MM.1S (cell line): Measurements from ENCODE around the gene EME2.

Source experiments
- DNase-seq: peaks from one replicate; pipeline ENCODE4 v3.0.0-alpha.2; 2015
- H2AFZ ChIP-seq: fragments of 300-600 bp; sonication (generic); 2 replicates; pipeline ENCODE4 v1.6.0; 2016; ENCODE audit warnings: antibody characterized with exemption, low read length
- H3F3A ChIP-seq: fragments of 300-600 bp; sonication (generic); 2 replicates; pipeline ENCODE4 v1.6.1; 2016; ENCODE audit warnings: mild to moderate bottlenecking, antibody characterized with exemption, low read length, moderate library complexity, mixed read lengths; ENCODE audit not compliant: insufficient read depth
- H3K27ac ChIP-seq: fragments of 300-600 bp; sonication (generic); 2 replicates; pipeline ENCODE4 v1.5.1; 2016; ENCODE audit warnings: mild to moderate bottlenecking, low read length
- H3K27me3 ChIP-seq: fragments of 300-600 bp; sonication (generic); replicated peaks from 2 replicates; pipeline ENCODE4 v1.6.0; 2016; ENCODE audit warnings: low read length; ENCODE audit not compliant: insufficient read depth
- H3K36me3 ChIP-seq: fragments of 300-600 bp; sonication (generic); replicated peaks from 2 replicates; pipeline ENCODE4 v1.6.1; 2016; ENCODE audit warnings: mild to moderate bottlenecking, low read length, mixed read lengths; ENCODE audit not compliant: insufficient read depth
- H3K4me1 ChIP-seq: fragments of 300-600 bp; sonication (generic); 2 replicates; pipeline ENCODE4 v1.6.1; 2016; ENCODE audit warnings: low read length, mixed read lengths
- H3K4me2 ChIP-seq: fragments of 300-600 bp; sonication (generic); 2 replicates; pipeline ENCODE4 v1.6.0; 2016; ENCODE audit warnings: low read depth, low read length
- H3K4me3 ChIP-seq: fragments of 300-600 bp; sonication (generic); 2 replicates; pipeline ENCODE4 v1.5.1; 2016; ENCODE audit warnings: low read length, mixed read lengths
- H3K79me2 ChIP-seq: fragments of 300-600 bp; sonication (generic); 2 replicates; pipeline ENCODE4 v1.6.1; 2016; ENCODE audit warnings: mixed run types, low read length, mixed read lengths
- H3K9ac ChIP-seq: fragments of 300-600 bp; sonication (generic); 2 replicates; pipeline ENCODE4 v1.6.1; 2016; ENCODE audit warnings: low read length, mixed read lengths
- H3K9me2 ChIP-seq: fragments of 300-600 bp; sonication (generic); replicated peaks from 2 replicates; pipeline ENCODE4 v1.6.1; 2016; ENCODE audit warnings: mild to moderate bottlenecking, low read length, mixed read lengths; ENCODE audit not compliant: insufficient read depth
- H3K9me3 ChIP-seq: fragments of 300-600 bp; sonication (generic); replicated peaks from 2 replicates; pipeline ENCODE4 v1.6.1; 2016; ENCODE audit warnings: mild to moderate bottlenecking, low read length, mixed read lengths; ENCODE audit not compliant: insufficient read depth
- H4K20me1 ChIP-seq: fragments of 300-600 bp; sonication (generic); 2 replicates; pipeline ENCODE4 v1.6.1; 2016; ENCODE audit warnings: mild to moderate bottlenecking, low read length, moderate library complexity, mixed read lengths; ENCODE audit not compliant: insufficient read depth
- EZH2 ChIP-seq: fragments of 300-600 bp; sonication (generic); optimal IDR thresholded peaks from 2 replicates; pipeline ENCODE3; 2017; ENCODE audit warnings: low read depth, mild to moderate bottlenecking, antibody characterized with exemption, low read length, mixed read lengths
- EZH2phosphoT487 ChIP-seq: fragments of 300-600 bp; sonication (generic); IDR thresholded peaks from 2 replicates; pipeline ENCODE4 v1.6.1; 2018; ENCODE audit warnings: antibody characterized with exemption, low read length
- TF ChIP-seq, protein P1 (sequence below): fragments of 300-600 bp; sonication (generic); IDR thresholded peaks from 2 replicates; pipeline ENCODE4 v1.5.1; 2016; ENCODE audit warnings: antibody characterized with exemption, low read length, mixed read lengths

EME2 gene

DNA sequence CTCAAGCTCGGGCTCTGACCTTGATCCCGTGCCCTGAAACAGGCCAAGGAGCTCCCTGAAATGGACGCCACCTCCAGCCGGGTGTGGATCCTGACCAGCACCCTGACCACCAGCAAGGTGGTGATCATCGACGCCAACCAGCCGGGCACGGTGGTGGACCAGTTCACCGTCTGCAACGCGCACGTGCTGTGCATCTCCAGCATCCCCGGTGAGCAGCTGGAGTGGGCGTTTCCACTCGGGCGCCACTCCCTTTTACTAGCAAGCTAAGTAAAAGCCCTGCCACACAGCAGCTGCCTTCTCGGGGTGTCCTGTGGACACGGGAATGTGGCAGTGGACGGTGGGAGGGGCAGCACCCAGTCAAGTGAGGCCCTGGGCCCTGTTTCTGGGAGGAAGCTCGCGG, 7.6 kb upstream of the EME2 start:
- H3F3A ChIP-seq: no peaks in the 10 kb centered on the region
- TF ChIP-seq EZH2phosphoT487 (no peak), EZH2 (no peak)
- H3K36me3 ChIP-seq: no peaks in the 10 kb centered on the region
- H3K4me3 ChIP-seq: no peak overlapping the region
- no peak overlapping the region for H3K4me2 ChIP-seq
- no peak overlapping the region for H2AFZ ChIP-seq
- no peak overlapping the region for H3K27ac ChIP-seq
- H3K4me1 ChIP-seq: no peaks in the 10 kb centered on the region
- no peaks in the 10 kb centered on the region for H3K9me3 ChIP-seq
- H3K9me2 ChIP-seq: no peaks in the 10 kb centered on the region
- H3K27me3 ChIP-seq: no peaks in the 10 kb centered on the region
- H3K79me2 ChIP-seq: no peaks in the 10 kb centered on the region
- H3K9ac ChIP-seq: no peak overlapping the region
- no peak for DNase-seq
- H4K20me1 ChIP-seq: no peaks in the 10 kb centered on the region

DNA sequence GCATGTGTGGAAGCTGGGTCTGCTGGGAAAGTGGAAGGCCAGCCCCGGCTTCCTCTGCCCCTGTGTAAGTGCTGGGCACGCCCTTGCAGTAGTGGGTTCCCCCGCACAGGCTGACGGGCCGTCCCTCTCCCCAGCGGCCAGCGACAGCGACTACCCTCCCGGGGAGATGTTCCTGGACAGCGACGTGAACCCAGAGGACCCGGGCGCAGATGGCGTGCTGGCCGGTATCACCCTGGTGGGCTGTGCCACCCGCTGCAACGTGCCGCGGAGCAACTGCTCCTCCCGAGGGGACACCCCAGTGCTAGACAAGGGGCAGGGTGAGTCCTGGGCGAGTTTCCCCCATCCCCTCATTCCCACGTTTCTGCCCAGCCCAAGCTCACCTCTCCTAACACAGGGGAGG, 6.8 kb upstream of the EME2 start:
- H3K79me2 ChIP-seq: peaks cover 2% of the 10 kb centered on the region
- H4K20me1 ChIP-seq: no peaks in the 10 kb centered on the region
- H3K9ac ChIP-seq: no peak overlapping the region
- no peak overlapping the region for H3K4me3 ChIP-seq
- TF ChIP-seq EZH2phosphoT487 (no peak), EZH2 (no peak)
- TF ChIP-seq, protein P1, sequence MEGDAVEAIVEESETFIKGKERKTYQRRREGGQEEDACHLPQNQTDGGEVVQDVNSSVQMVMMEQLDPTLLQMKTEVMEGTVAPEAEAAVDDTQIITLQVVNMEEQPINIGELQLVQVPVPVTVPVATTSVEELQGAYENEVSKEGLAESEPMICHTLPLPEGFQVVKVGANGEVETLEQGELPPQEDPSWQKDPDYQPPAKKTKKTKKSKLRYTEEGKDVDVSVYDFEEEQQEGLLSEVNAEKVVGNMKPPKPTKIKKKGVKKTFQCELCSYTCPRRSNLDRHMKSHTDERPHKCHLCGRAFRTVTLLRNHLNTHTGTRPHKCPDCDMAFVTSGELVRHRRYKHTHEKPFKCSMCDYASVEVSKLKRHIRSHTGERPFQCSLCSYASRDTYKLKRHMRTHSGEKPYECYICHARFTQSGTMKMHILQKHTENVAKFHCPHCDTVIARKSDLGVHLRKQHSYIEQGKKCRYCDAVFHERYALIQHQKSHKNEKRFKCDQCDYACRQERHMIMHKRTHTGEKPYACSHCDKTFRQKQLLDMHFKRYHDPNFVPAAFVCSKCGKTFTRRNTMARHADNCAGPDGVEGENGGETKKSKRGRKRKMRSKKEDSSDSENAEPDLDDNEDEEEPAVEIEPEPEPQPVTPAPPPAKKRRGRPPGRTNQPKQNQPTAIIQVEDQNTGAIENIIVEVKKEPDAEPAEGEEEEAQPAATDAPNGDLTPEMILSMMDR: no peak
- H3K9me3 ChIP-seq: no peaks in the 10 kb centered on the region
- H3K27ac ChIP-seq: no peak overlapping the region
- H3K27me3 ChIP-seq: no peaks in the 10 kb centered on the region
- H3K4me2 ChIP-seq: no peak overlapping the region
- no peaks in the 10 kb centered on the region for H3K4me1 ChIP-seq
- no peak overlapping the region for H2AFZ ChIP-seq
- DNase-seq: no peak
- H3F3A ChIP-seq: no peaks in the 10 kb centered on the region
- no peaks in the 10 kb centered on the region for H3K9me2 ChIP-seq
- no peaks in the 10 kb centered on the region for H3K36me3 ChIP-seq

DNA sequence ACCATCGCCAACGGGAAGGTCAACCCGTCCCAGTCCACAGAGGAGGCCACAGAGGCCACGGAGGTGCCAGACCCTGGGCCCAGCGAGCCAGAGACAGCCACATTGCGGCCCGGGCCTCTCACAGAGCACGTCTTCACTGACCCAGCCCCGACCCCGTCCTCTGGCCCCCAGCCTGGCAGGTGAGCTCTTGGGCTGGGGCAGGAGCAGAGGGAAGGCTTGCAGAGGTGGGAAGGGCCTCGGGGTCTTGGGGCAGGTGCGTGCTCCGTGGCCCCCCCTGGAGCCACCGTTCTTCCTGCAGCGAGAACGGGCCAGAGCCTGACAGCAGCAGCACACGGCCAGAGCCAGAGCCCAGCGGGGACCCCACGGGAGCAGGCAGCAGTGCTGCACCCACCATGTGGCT, 6.4 kb upstream of the EME2 start:
- Histone ChIP-seq H4K20me1 (no peaks in the 10 kb centered on the region), H3K4me1 (no peaks in the 10 kb centered on the region), H2AFZ (no peak overlapping the region), H3K27ac (no peak overlapping the region), H3K4me2 (no peak overlapping the region), H3K4me3 (no peak overlapping the region), H3K36me3 (no peaks in the 10 kb centered on the region), H3K27me3 (no peaks in the 10 kb centered on the region), H3K9me3 (no peaks in the 10 kb centered on the region), H3F3A (no peaks in the 10 kb centered on the region), H3K9me2 (no peaks in the 10 kb centered on the region), H3K79me2 (peaks cover 4% of the 10 kb centered on the region), H3K9ac (no peak overlapping the region)
- TF ChIP-seq EZH2: no peak
- no peak for TF ChIP-seq EZH2phosphoT487
- TF ChIP-seq, protein P1: no peak
- no peak for DNase-seq

DNA sequence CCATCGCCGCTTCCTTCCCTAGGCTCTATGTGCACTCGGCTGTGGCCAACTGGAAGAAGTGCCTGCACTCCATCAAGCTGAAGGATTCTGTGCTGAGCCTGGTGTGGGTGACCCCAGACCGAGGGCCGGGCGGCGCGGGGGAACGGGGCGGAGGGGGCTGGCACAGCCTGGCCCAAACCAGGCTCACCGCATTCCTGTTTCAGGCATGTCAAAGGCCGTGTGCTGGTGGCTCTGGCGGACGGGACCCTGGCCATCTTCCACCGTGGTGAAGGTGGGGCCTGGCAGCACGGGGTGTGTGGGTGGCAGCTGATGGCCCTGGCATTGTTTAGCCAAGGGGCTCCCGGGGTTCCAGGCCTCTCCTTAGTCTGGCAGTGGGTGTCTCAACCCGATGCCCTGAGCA, 5.9 kb upstream of the EME2 start:
- TF ChIP-seq EZH2: no peak
- TF ChIP-seq EZH2phosphoT487: no peak
- TF ChIP-seq, protein P1: no peak
- Histone ChIP-seq H3K9ac (no peak overlapping the region), H3K27me3 (no peaks in the 10 kb centered on the region), H3K4me1 (no peaks in the 10 kb centered on the region), H2AFZ (no peak overlapping the region), H3K9me3 (no peaks in the 10 kb centered on the region), H3K9me2 (no peaks in the 10 kb centered on the region), H3K36me3 (no peaks in the 10 kb centered on the region), H3K4me2 (no peak overlapping the region), H3K4me3 (no peak overlapping the region), H3K79me2 (peaks cover 6% of the 10 kb centered on the region), H4K20me1 (no peaks in the 10 kb centered on the region), H3F3A (peaks cover under 1% of the 10 kb centered on the region), H3K27ac (no peak overlapping the region)
- DNase-seq: no peak
